Suprapubic skin (tissue), 3 donors: Measurements from ENCODE around the gene RERE.

Experiments used
- CTCF ChIP-seq, 2 donors: fragments of 200-600 bp in 1 of 2; fragments of 450-650 bp in 1 of 2; sonication (generic) in 1 of 2; IDR thresholded peaks; one replicate each; pipeline ENCODE4 v1.5.1; 2016 to 2019; ENCODE audit warnings: antibody characterized with exemption in 2 of 2, mild to moderate bottlenecking in 1 of 2, moderate library complexity in 1 of 2
- EP300 ChIP-seq: sonication (generic); formaldehyde crosslinking; IDR thresholded peaks from one replicate; pipeline ENCODE4 v1.6.1; 2017; ENCODE audit warnings: antibody characterized with exemption
- POLR2A ChIP-seq, 2 donors: fragments of 450-650 bp; IDR thresholded peaks; one replicate each; pipeline ENCODE4 v1.6.1; 2017; ENCODE audit warnings: antibody characterized with exemption in 2 of 2, mild to moderate bottlenecking in 2 of 2, moderate library complexity in 2 of 2

- TF ChIP-seq CTCF (IDR thresholded peaks at IDR 0.05) (no peak), POLR2A (IDR thresholded peaks at IDR 0.05) (no peak), EP300 (no peak)
Measured at GRCh38 chr1:8434101-8434500, 383.3 kb downstream of the RERE start.
